Osteoblast (primary cell): ENCODE results near the gene LTB4R2. TPM values are rescaled to one million over a fixed set of nuclear protein-coding genes. Genes with fewer than 3 reads are reported as not detected.

Experiments used
- DNase-seq: peaks from one replicate; pipeline ENCODE4 v3.0.0; 2011; ENCODE audit warnings: low spot score, mixed read lengths; ENCODE audit not compliant: insufficient read length; ENCODE audit errors: missing footprints
- H2AFZ ChIP-seq: 2 replicates; pipeline ENCODE4 v1.6.0; 2011; ENCODE audit warnings: mild to moderate bottlenecking, low read length
- H3K27ac ChIP-seq: 2 replicates; pipeline ENCODE4 v1.5.1; 2011; ENCODE audit warnings: mild to moderate bottlenecking, low read depth, low read length, moderate library complexity
- H3K27me3 ChIP-seq: 2 replicates; pipeline ENCODE4 v1.6.0; 2012; ENCODE audit warnings: mild to moderate bottlenecking, control low read depth, inconsistent platforms, low read length, moderate library complexity; ENCODE audit not compliant: insufficient read depth
- H3K36me3 ChIP-seq: 2 replicates; pipeline ENCODE4 v1.5.1; 2011; ENCODE audit warnings: mild to moderate bottlenecking, low read length, control low read depth, moderate library complexity; ENCODE audit not compliant: insufficient read depth
- H3K4me1 ChIP-seq: 2 replicates; pipeline ENCODE4 v1.5.1; 2011; ENCODE audit warnings: mild to moderate bottlenecking, low read length, control low read depth, moderate library complexity; ENCODE audit not compliant: insufficient read depth
- H3K4me2 ChIP-seq: 2 replicates; pipeline ENCODE4 v1.6.0; 2011; ENCODE audit warnings: mild to moderate bottlenecking, low read length; ENCODE audit not compliant: insufficient read depth
- H3K4me3 ChIP-seq: fragments of 200-600 bp; sonication (generic); 3 replicates; pipeline ENCODE4 v1.5.1; 2012; ENCODE audit warnings: mild to moderate bottlenecking, low read length, inconsistent platforms; ENCODE audit not compliant: insufficient read depth
- H3K79me2 ChIP-seq: 2 replicates; pipeline ENCODE4 v1.6.0; 2012; ENCODE audit warnings: mild to moderate bottlenecking, low read length, control low read depth, inconsistent platforms; ENCODE audit not compliant: insufficient read depth
- H3K9me3 ChIP-seq: 2 replicates; pipeline ENCODE4 v1.5.1; 2011; ENCODE audit warnings: low read depth, low read length, control low read depth
- H4K20me1 ChIP-seq: 2 replicates; pipeline ENCODE4 v1.6.0; 2012; ENCODE audit warnings: mild to moderate bottlenecking, low read length, control low read depth; ENCODE audit not compliant: insufficient read depth
- CTCF ChIP-seq: IDR thresholded peaks from 2 replicates; pipeline ENCODE4 v1.5.1; 2011; ENCODE audit warnings: mild to moderate bottlenecking, low read depth, low read length, moderate library complexity; ENCODE audit errors: extremely low read depth
- total RNA-seq: library from RNA; depleted of rRNA; stranded (reverse); fragments of >200 nt; gene quantifications from 2 replicates; pipeline ENCODE4 v1.2.3, GENCODE V29; 2012

Gene LTB4R2
- total RNA-seq, 1 donor = 5.1 TPM

DNA sequence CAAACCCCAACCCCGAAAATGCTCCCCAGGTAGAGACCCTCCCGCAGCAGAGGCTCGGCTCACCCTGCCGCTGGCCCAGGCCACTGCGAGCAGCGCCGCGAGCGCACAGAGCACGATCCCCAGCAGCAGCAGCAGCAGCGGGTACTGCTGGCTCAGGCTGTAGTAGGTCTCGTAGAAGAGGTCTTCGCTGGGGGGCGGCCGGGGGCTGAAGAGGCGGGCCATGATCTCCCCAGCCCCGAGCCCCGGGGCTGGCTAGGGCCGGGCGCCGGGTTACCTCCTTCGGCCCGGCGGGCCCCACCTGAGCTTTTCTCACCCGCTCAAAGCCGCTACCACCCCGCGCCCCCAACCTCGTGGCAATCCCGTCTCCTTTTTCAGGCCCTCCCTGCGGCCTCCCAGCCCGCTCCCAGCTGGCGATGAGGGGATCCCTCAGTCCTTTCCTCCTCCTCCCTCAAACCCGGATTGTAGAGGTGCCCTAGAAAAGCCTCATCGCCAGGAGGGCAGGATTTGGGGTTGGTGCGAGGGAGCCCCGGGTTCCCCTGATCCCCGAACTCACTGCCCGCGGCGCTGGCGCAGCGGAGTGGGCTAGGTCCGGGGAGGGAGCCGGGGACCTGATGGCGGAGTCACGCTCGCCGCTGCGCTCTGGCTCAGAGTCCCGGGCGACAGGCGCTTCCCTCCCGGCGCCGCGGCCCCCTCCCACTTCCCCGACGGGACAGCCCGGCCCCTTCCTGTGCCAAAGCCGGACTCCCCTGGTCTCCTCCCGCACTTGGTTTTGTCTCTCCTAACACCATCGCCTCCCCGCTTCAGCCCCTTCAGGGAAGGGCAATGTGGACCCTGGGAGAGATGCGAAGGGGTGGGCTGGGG is 24.7 kb downstream of the LTB4R2 start, which contains the start of gene ADCY4:
Gene ADCY4 (minus strand): TSS at position 641 of the 861 bp plus-strand sequence. CDS start 419 bp downstream, at position 222.
- no peak for TF ChIP-seq CTCF
- H3K4me3 ChIP-seq = peak within 1 kb of the TSS; percentile 79
- peak within 1 kb of the TSS; percentile 93 for H3K4me2 ChIP-seq
- peak within 1 kb of the TSS; percentile 54 for H3K27ac ChIP-seq
- H3K9me3 ChIP-seq = no peaks in the 10 kb centered on the region
- DNase-seq = peak; percentile 92
- peak within 1 kb of the TSS; percentile 78 for H2AFZ ChIP-seq
- no peaks in the 10 kb centered on the region for H3K27me3 ChIP-seq
- peaks cover 31% of the 10 kb centered on the region for H3K4me1 ChIP-seq
- peaks cover 4% of the 10 kb centered on the region for H3K79me2 ChIP-seq
- no peaks in the 10 kb centered on the region for H3K36me3 ChIP-seq
- H4K20me1 ChIP-seq = no peaks in the 10 kb centered on the region

GRCh38 chr14:24335461-24336171 is 25.7 kb downstream of the LTB4R2 start:
- no peaks in the 10 kb centered on the region for H3K9me3 ChIP-seq
- peak overlapping the region; percentile 79 for H3K4me3 ChIP-seq
- H2AFZ ChIP-seq = no peak overlapping the region
- peak; percentile 88 for DNase-seq
- H3K27ac ChIP-seq = no peak overlapping the region
- no peak for TF ChIP-seq CTCF
- peak overlapping the region; percentile 93 for H3K4me2 ChIP-seq
- peaks cover 4% of the 10 kb centered on the region for H3K27me3 ChIP-seq
- peaks cover 31% of the 10 kb centered on the region for H3K4me1 ChIP-seq
- no peaks in the 10 kb centered on the region for H4K20me1 ChIP-seq
- peaks cover 4% of the 10 kb centered on the region for H3K79me2 ChIP-seq
- no peaks in the 10 kb centered on the region for H3K36me3 ChIP-seq

GRCh38 chr14:24337144-24337823 is 27.3 kb downstream of the LTB4R2 start:
- Histone ChIP-seq H3K4me2 (no peak overlapping the region), H3K9me3 (no peaks in the 10 kb centered on the region), H3K79me2 (peaks cover 4% of the 10 kb centered on the region), H3K27me3 (peaks cover 4% of the 10 kb centered on the region), H4K20me1 (no peaks in the 10 kb centered on the region), H3K4me3 (no peak overlapping the region), H3K4me1 (peaks cover 31% of the 10 kb centered on the region), H3K27ac (no peak overlapping the region), H3K36me3 (no peaks in the 10 kb centered on the region), H2AFZ (no peak overlapping the region)
- TF ChIP-seq CTCF = no peak
- DNase-seq = peak; percentile 81

DNA sequence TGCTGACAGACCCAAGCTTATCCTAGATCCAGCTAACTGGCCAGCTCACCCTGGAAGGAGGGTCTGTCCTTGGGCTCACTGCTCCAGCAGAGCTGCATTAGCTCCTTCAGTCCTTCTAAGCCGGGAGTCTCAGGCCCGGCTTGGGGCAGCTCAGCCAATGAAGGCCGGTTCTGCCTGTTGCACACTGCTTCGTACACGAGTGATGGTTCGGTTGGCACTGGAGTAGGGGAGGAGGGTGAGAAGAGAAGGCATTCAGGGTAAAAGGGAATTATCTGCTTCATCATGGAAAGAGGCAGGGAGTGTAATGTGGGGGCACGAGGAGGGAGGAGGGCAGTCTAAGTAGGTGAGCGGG is 27.9 kb downstream of the LTB4R2 start:
- H4K20me1 ChIP-seq = no peaks in the 10 kb centered on the region
- no peaks in the 10 kb centered on the region for H3K9me3 ChIP-seq
- H3K79me2 ChIP-seq = peaks cover 4% of the 10 kb centered on the region
- no peak overlapping the region for H3K4me2 ChIP-seq
- peak; percentile 60 for DNase-seq
- no peak overlapping the region for H3K4me3 ChIP-seq
- no peaks in the 10 kb centered on the region for H3K36me3 ChIP-seq
- H3K27me3 ChIP-seq = peaks cover 4% of the 10 kb centered on the region
- no peak overlapping the region for H3K27ac ChIP-seq
- TF ChIP-seq CTCF = no peak
- H3K4me1 ChIP-seq = peaks cover 26% of the 10 kb centered on the region
- no peak overlapping the region for H2AFZ ChIP-seq
